ENCODE measurements around the gene DNMT3L. TPM values are rescaled to one million over a fixed set of nuclear protein-coding genes. Genes with fewer than 3 reads are reported as not detected.

The DNMT3L gene
- total and polyA plus RNA-seq, 8 donors = not detected

DNA sequence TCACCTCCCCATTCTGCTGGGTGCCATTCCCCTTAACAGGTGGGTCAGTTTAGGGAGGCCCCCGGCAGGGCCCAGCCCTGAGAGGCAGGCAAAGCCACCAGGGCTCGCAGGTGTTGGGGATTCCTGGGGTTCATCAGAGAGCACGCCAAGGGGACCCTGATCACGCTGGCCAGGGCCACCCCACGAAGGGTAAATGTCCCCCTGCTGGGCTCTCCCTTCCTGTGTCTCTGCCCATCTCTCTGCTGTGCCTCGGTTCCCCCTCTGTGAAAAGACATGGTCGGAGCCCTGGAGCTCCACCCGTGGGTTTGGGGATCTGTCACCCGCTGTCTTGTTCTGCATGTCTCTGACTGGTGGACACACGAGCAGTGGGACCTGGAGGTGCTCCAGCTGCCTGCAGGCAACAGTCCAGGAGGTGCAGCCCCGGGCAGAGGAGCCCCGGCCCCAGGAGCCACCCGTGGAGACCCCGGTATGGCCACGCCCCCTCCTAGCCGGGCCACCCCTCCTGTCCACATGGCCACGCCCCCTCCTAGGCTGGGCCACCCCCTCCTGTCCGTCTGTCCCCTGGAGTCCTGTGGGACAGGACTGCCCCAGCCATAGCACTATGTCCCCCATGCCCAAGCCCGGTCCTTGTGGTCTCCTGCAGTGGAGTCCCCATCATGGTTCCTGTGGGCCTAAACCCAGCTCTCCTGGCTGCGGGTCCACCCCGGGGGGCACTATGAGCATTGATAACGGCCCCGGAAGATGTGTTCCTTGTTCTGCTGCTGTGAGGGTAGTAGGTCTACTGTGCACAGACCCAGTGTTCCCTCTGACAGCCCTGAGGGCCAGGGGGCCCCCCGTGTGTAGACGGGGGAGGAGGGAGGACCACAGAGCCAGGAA is 30.5 kb upstream of the DNMT3L start:
- Histone ChIP-seq H3K27ac (no peak overlapping the region), H3K4me1 (no peaks in the 10 kb centered on the region), H3K9me3 (no peaks in the 10 kb centered on the region), H3K27me3 (no peaks in the 10 kb centered on the region), H3K36me3 (no peaks in the 10 kb centered on the region), H3K4me3 (no peak overlapping the region)
- intact Hi-C loops (cut with DNase I) = no loop called here
- ATAC-seq (peak in 1 of 4 donors; percentile 23), FAIRE-seq (no peak), DNase-seq (peak in 2 of 6 donors; percentile 58 to 76)
- TF ChIP-seq, protein P1, sequence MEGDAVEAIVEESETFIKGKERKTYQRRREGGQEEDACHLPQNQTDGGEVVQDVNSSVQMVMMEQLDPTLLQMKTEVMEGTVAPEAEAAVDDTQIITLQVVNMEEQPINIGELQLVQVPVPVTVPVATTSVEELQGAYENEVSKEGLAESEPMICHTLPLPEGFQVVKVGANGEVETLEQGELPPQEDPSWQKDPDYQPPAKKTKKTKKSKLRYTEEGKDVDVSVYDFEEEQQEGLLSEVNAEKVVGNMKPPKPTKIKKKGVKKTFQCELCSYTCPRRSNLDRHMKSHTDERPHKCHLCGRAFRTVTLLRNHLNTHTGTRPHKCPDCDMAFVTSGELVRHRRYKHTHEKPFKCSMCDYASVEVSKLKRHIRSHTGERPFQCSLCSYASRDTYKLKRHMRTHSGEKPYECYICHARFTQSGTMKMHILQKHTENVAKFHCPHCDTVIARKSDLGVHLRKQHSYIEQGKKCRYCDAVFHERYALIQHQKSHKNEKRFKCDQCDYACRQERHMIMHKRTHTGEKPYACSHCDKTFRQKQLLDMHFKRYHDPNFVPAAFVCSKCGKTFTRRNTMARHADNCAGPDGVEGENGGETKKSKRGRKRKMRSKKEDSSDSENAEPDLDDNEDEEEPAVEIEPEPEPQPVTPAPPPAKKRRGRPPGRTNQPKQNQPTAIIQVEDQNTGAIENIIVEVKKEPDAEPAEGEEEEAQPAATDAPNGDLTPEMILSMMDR (IDR thresholded peaks at IDR 0.05) = no peak
- WGBS, 2 donors = 49 to 53% methylated on average over 25 of the region's 25 CpGs

DNA sequence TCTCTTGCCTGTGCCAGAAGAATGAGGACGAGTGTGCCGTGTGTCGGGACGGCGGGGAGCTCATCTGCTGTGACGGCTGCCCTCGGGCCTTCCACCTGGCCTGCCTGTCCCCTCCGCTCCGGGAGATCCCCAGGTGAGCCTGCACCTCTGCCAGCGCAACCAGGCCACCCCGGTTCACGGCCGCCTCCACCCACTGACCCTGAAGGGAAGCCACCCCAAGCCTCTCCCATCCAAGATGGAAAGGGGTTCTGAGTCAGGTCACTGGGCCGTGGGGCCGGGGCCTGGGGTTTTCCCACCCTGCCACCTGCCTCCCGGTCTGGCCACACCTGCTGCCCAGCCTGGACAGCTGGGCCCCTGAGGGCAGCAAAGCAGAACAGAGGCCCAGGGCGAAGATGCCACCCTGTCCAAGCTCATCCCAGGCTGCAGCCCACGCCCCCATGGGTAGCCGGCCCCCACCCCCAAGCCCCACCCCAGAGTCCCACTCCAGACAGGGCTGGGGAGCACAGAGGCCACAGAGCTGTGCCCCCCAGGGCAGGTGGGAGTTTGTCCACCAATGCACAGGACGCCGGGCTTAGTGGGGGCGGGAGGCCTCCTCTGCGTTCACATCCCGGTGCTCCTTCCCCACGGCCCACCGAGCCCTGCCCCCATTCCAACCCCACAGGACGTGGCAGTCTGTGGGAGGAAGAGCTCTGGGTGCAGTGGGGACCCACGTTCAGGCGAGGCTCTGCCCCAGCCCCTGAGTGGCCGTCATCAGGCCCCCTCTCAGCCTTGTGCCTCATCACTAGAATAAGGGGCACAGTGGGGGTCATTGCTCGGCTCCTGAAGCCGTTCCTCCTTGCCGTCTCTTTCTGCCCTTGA is 29.6 kb upstream of the DNMT3L start:
- ATAC-seq = no peak
- Histone ChIP-seq H3K4me1 (no peaks in the 10 kb centered on the region), H3K9me3 (no peaks in the 10 kb centered on the region), H3K4me3 (no peak overlapping the region), H3K27ac (no peak overlapping the region), H3K27me3 (no peaks in the 10 kb centered on the region), H3K36me3 (no peaks in the 10 kb centered on the region)
- peak in 2 of 6 donors; percentile 17 to 62 for DNase-seq
- TF ChIP-seq, protein P1 (IDR thresholded peaks at IDR 0.05) = no peak
- intact Hi-C loops (cut with DNase I) = no loop called here
- FAIRE-seq = no peak
- 63 to 72% methylated on average over 24 to 33 of the region's 33 CpGs for WGBS, 2 donors

DNA sequence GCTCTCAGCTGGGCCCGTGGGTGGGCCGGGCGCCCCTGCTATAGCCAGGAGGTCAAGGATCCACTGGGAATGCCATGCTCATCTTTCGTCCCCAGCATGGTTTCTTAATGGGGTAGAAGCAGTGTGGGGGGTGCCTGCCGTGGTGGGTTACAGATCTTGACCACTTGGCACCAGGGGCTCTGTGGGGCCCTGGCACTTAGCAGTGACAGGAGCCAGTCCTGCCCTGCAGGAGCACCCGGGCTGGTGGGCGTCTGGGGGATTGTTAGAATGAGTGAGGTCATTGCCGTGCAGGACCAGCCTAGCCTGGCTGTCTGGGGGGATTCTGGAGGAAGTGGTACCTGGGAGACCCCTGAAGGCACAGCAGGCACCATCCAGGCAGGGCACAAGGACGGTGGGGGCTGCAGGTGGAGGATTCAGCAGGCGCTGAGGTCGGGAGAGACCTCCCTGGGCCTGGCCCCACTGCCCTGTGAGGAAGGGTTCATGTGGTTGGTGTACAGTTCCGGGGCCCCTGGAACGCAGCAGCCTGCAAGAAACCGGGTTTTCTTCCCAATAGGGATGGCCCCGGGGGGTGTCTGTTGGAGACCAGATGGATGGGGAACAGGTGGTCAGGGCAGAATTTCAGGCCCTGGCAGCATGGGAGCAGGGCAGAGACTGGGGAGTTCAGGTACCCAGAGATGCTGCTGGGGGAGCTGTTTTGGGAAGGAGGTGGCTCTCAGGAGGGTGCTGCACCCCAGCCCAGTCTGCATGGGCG is 28.8 kb upstream of the DNMT3L start:
- no peak for ATAC-seq

DNA sequence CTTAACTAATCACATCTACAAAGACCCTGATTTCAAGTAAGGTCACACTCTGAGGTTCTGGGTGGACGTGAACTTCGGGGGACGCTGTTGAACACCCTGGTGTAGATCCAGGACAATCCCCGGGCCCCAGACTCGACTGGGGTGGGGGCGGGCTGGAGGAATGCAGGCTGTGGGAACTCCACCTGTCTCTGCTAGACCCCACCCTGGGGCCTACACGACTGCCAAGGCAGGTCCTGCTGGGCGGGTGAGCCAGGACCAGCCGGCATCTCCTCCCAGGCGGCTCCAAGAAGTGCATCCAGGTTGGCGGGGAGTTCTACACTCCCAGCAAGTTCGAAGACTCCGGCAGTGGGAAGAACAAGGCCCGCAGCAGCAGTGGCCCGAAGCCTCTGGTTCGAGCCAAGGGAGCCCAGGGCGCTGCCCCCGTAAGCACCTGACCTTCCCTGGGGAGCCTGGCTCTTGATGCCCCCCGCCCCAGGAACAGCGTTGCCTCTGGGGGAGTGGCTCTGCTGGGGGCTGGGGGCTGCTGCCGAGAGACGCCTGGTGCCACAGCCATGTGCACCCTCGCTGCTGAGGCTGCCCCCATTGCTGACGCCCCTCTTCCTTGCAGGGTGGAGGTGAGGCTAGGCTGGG is 27.8 kb upstream of the DNMT3L start:
- Histone ChIP-seq H3K27me3 (no peaks in the 10 kb centered on the region), H3K4me1 (no peaks in the 10 kb centered on the region), H3K4me3 (no peak overlapping the region), H3K9me3 (no peaks in the 10 kb centered on the region), H3K36me3 (no peaks in the 10 kb centered on the region), H3K27ac (no peak overlapping the region)
- FAIRE-seq = no peak
- no peak for ATAC-seq
- TF ChIP-seq, protein P1 (IDR thresholded peaks at IDR 0.05) = no peak
- intact Hi-C loops (cut with DNase I) = no loop called here
- DNase-seq = peak in 3 of 6 donors; percentile 14 to 62 (median 49)
- 65 to 74% methylated on average over 24 of the region's 24 CpGs for WGBS, 2 donors

More for the DNA sequence above, 28.8 kb upstream of the DNMT3L start:
- Histone ChIP-seq H3K4me1 (no peaks in the 10 kb centered on the region), H3K27ac (no peak overlapping the region), H3K36me3 (no peaks in the 10 kb centered on the region), H3K9me3 (no peaks in the 10 kb centered on the region), H3K27me3 (no peaks in the 10 kb centered on the region), H3K4me3 (no peak overlapping the region)
- peak in 1 of 6 donors; percentile 40 for DNase-seq
- no peak for FAIRE-seq
- 59 to 75% methylated on average over 15 to 16 of the region's 16 CpGs for WGBS, 2 donors
- TF ChIP-seq, protein P1 (IDR thresholded peaks at IDR 0.05) = no peak
- intact Hi-C loops (cut with DNase I) = no loop called here

Measured in pancreas (tissue), 10 donors.